NCI-H2029 treated with DMSO at 0.1 percent for 48 hours (cell line): ENCODE data around the gene ZCCHC3.

Experiments
- DNase-seq: peaks from one replicate; lab custom pipeline; 2025; lab: John Stamatoyannopoulos, UW

Gene ZCCHC3

GRCh38 chr20:284172-284571, 13.2 kb upstream of the ZCCHC3 start:
- no peak for DNase-seq

- DNase-seq, result no peak
Measured at GRCh38 chr20:286508-286907, 10.9 kb upstream of the ZCCHC3 start.

DNA sequence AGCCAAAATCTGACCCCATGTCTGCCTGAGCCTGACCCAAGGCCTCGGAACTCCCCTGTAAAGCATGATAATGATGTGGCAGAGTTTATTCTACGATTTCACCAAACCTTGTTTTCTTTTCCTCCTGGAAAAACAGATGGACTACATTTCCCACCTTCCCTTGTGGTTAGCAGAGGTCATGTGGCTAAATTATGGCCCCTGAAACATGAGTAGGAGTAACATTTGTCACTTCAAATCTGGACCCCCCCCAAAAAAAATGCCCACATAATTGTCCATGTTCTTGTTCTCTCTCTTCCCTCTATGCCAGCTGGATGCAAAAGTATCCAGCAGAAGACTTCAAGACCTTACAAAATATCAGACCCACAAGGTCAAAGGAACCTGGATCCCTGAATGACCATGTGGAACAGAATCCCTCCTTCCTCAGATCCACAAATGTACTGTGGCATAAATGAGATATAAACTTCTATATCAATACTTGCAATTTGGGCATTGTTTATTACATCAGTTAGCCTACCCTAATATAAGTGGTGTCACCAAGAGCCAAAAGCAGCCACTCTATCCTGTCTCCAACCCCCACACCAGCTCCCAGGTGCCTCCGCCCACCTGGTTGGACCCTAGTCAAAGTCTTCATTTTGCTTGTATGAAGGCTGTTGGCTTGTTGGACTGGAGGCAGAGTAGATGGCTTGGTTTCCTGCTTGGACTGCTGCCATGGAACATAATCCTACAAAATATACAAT, 8.2 kb upstream of the ZCCHC3 start:
- DNase-seq, result peak; percentile 68

- DNase-seq, result no peak
Measured at GRCh38 chr20:289693-290083, 7.7 kb upstream of the ZCCHC3 start.

DNA sequence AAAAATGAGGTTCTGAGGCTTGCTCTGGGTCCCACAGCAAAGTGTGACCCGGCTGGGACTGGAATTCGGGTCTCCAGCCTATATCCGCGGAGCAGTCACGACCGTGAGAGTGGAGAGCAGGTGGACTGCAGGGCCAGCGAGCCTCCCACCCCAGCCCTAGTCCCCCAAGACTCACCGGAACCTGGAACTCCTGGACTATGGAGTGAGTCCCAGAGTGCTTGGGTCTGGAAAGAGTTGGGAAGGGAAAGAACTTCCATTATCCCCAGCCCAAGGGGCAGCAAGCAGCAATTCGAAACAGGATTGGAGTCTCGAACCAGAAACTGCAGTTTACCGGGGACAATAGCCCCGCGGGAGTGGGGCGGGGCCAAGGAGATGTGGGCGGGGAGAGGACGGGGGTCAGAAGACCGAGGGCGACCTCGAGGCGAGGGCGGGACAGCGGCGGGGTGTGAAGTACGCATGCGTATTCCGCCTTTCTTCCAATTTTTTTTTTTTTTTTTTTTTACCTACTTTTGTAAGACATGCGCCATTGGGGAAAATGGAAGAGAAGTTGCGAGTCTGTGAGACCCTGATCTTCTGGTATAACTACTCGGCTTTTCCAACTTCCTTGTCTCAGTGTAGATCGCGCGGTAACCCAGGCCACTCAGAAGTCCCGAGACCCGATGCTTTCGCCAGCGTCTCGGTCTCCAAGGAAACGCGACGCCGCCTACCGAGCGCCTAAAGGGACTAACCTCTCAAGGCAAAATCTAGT, 7.1 kb upstream of the ZCCHC3 start, which contains the start of gene C20orf96:
Gene C20orf96 (minus strand): TSS at position 667 of the 748 bp plus-strand sequence. CDS start 140 bp downstream, at position 527.
- peak; percentile 75 for DNase-seq

GRCh38 chr20:294602-295001, 2.8 kb upstream of the ZCCHC3 start:
- DNase-seq, result no peak

DNA sequence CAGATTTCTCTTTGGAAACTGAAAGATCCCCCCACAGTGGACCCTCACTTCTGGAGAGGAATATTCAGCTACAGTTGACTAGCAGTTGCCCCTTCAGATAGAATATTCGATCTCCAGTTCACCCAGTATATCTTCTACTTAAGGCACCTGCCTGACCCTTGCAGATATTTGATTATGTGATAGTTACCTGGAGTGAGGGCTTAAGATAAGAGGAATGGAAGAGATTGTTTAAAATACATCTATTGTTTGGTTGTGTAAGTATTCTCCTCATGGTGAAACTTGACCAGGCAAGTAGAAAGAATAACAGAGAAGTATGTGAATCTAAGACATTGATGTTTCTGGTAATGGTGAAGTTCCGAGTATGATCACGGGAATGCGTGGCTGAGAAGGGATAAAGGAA, 1.6 kb upstream of the ZCCHC3 start:
- no peak for DNase-seq

DNA sequence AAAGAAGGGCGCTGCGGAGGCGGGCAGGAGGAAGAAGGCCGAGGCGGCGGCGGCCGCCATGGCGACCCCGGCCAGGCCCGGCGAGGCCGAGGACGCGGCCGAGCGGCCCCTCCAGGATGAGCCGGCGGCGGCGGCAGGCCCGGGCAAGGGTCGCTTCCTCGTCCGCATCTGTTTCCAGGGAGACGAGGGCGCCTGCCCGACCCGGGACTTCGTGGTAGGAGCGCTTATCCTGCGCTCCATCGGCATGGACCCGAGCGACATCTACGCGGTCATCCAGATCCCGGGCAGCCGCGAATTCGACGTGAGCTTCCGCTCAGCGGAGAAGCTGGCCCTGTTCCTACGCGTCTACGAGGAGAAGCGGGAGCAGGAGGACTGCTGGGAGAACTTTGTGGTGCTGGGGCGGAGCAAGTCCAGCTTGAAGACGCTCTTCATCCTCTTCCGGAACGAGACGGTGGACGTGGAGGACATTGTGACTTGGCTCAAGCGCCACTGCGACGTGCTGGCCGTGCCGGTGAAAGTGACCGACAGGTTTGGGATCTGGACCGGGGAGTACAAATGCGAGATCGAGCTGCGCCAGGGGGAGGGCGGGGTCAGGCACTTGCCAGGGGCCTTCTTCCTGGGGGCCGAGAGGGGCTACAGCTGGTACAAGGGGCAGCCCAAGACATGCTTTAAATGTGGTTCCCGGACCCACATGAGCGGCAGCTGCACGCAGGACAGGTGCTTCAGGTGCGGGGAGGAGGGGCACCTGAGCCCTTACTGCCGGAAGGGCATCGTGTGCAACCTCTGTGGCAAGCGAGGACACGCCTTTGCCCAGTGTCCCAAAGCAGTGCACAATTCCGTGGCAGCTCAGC, 780 bp downstream of the ZCCHC3 start:
- DNase-seq, result peak; percentile 39

DNA sequence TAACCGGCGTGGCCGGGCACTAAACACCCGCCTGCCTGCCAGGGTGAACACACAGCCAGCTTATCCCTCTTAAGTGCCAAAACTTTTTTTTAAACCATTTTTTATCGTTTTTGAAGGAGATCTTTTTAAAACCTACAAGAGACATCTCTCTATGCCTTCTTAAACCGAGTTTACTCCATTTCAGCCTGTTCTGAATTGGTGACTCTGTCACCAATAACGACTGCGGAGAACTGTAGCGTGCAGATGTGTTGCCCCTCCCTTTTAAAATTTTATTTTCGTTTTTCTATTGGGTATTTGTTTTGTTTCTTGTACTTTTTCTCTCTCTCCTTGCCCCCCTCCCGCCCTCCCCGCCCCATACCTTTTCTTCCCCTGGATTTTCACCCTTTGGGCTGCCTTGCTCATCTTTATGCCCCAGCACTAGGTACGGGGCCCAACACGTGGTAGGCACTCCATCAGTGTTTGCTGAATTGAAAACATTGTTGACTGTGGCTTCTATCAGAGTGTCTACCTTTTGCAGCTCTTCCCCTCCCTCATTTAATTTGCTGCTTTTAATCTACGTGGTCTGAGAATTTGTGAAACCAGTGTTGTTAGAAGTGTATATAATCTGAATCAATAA, 1.5 kb downstream of the ZCCHC3 start:
- DNase-seq, result no peak

DNA sequence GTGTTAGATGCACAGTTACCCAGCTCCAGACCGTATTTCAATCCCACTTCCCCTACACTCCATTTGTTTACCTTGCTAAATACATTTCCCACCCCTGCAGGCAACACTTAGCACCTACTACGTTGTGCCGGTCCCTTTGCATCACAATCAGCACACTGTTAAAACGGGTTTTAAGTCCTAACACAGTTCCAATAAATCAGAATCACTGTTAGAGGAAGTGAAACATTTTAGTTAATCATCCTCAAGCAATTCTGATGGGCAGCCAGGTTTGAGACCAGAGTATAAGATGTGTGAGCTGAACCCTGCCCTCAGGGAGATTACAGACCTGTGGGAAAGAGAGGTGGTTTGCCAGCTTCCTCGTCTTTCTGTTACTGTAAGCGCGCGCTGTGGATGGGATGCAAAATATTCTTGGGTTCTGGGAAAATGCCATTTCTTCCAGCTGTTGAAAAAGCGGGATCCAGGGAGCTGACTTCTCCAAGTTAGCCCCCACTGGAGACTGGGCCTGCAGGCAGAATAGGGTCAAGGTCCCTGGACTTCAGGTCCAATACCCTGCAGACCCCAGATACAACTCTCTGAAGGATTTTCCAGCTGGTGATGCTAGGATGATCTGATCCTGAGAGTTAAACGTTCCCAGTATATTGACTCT, 3.1 kb downstream of the ZCCHC3 start:
- no peak for DNase-seq

DNA sequence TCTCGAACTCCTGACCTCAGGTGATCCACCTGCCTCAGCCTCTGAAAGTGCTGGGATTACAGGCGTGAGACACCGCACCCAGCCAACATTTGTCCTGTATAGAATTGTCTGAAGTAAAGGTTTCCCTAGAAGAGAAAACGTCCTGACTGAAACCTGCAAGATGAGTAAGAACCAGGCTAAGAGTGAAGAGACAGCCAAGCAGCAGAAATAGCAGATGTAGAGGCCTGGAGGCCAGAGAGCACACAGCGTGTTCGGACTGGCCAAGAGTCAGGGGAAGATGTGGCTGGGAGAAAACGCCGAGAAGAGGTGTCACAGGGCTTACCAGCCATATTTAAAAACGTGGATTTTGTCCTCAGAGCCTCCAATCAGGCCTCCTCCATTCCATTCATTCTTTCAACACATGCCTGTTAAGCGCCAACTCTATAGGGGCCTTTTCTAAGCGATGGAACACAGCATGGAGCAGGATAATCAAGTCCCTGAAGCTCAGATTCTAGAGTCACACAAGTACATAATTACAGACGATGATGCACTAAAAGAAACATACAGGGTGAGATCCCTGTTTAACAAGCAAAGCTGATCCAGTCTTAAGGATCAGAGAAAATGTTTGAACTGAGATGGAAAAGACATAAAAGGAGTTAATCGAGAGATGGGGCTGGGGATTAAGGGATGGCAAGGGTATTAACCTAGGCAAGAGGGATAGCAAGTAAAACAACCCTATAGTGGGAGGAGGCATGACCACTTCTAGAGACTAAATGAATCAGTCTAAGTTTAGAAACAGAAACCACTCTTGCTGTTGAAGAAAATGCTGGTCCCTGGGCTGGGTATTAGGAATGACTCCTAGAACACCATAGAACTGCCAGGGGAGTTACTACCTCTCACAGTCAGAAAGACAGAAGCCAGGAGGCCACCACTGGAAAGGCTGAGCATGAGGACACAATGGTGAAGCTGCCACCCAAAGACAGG, 4.8 kb downstream of the ZCCHC3 start:
- DNase-seq, result no peak

DNA sequence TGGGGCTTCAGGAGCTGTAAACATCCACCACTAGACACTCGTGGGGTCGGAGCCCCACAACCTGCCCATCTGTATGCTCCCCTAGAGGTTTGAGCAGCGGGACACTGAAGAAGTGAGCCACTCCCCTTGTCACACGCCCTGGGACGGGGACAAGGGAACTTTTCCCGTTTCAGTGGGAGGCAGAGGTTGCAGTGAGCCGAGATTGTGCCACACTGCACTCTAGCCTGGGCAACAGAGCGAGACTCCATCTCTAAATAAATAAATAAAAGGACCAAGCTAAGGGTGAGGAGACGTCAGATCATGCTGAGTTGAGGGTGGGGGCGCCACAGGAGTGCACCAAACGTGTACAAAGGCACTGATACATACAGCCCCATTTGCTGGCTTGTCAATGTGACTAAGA, 8.4 kb downstream of the ZCCHC3 start:
- DNase-seq, result no peak

DNA sequence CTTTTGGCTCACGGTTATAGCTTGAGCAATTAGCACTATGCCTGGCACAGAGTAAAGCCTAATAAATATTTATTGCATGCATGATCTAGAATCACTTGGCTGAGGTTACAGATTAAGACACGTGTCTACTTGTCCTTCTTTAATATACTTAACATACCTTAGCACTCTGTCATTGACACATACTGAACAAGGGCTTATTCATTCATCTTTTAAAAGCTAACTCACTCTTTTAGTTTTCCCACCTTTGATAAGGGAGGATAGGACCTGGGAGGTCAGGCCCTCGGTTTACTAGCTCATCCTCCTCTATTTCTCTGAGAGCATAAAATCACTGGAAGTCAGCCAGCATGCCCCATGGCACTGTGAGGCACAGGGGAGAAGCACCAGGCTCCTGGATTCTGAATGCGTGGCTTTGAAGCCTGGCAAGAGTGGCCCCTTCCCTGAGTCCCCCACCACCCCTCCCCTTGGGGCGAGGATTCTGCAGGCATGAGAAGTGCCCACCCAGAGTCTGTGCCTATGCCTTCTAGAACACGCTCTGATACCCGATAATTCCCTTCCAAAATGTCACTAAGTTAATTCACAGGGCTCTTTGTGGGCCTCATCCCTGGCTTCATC, 11.2 kb downstream of the ZCCHC3 start:
- DNase-seq, result no peak

DNA sequence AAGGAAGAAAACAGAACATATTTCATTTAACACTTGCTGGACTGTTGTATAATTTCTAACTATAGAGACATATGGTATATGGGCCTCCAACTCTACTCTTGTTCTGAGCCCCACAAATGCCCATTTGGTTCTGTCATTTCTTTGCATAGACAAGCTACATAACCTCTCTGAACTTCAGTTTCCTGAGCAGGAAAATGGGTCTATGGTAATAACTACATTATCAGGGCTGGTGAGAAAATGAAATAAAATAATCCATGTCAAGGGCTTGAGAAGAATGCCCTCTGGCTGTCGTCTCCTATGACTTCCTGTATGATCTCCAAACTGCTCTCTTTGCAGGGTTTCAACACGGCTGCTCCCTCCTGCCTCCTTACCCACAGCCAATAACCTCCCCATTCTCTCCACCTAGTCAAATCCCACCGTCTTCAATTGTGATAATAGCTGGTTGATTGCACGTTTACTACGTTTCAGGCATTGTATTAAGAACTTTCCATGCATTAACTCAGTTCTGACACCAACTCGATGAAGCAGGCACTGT, 12.0 kb downstream of the ZCCHC3 start:
- DNase-seq, result no peak

GRCh38 chr20:309841-310644, 12.7 kb downstream of the ZCCHC3 start:
- peak; percentile 90 for DNase-seq

GRCh38 chr20:310645-311044, 13.3 kb downstream of the ZCCHC3 start:
- no peak for DNase-seq

- no peak for DNase-seq
Measured at GRCh38 chr20:311609-312008, 14.2 kb downstream of the ZCCHC3 start.

GRCh38 chr20:312067-312466, 14.7 kb downstream of the ZCCHC3 start:
- no peak for DNase-seq

- no peak for DNase-seq
Measured at GRCh38 chr20:312866-313265, 15.5 kb downstream of the ZCCHC3 start.
